Dendritic cell treated with granulocyte-macrophage colony-stimulating factor and Interleukin-4, amounts not matched to agents 40 ng/mL and 50 ng/mL, for 4 days (primary cell): ENCODE measurements around the gene ATP23.

Source experiments
- H3K27ac Mint-ChIP-seq: one replicate; pipeline ENCODE4 v1.8.0; 2022; ENCODE audit warnings: mild to moderate bottlenecking, mixed read lengths
- H3K27me3 Mint-ChIP-seq: one replicate; pipeline ENCODE4 v1.8.0; 2022; ENCODE audit warnings: mild to moderate bottlenecking, mixed read lengths
- H3K36me3 Mint-ChIP-seq: one replicate; pipeline ENCODE4 v1.8.0; 2022; ENCODE audit warnings: low read depth, mixed read lengths
- H3K4me1 Mint-ChIP-seq: one replicate; pipeline ENCODE4 v1.8.0; 2022; ENCODE audit warnings: low read depth, mixed read lengths
- H3K4me3 Mint-ChIP-seq: one replicate; pipeline ENCODE4 v1.8.0; 2022; ENCODE audit warnings: mild to moderate bottlenecking, moderate library complexity, mixed read lengths
- H3K9me3 Mint-ChIP-seq: one replicate; pipeline ENCODE4 v1.8.0; 2022; ENCODE audit warnings: mixed read lengths
- intact Hi-C: fragments of 100-400 bp; cut with micrococcal nuclease; formaldehyde crosslinking; loops from one replicate; pipeline ENCODE4 v1.15.0; 2022

The ATP23 gene

DNA sequence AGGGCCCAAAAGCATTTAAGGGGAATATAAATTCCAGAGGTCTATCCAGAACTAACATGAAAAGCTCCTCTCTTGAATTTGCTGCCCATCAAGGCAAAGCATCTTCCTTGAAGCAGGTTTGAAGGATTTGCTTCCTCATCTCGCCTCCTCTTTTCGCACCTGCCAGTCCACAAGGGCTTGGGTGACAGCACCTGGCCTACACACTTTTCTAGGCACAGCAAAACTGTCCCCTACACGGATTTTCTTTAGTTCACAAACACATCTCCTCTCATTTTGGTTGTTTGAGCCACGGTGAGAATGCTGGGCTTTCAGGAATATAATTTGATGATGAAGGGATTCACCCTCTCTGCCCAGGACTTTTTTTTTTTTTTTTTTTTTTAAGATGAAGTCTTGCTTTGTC lies 36.9 kb upstream of the ATP23 start:
- H3K36me3 Mint-ChIP-seq = no peaks in the 10 kb centered on the region
- intact Hi-C loops = loop anchor here (10.0 kb wide), 1 partner anchor 320 kb away; no protein-coding TSS in a partner anchor
- no peak overlapping the region for H3K27ac Mint-ChIP-seq
- H3K4me1 Mint-ChIP-seq = peaks cover 6% of the 10 kb centered on the region
- H3K27me3 Mint-ChIP-seq = peaks cover 8% of the 10 kb centered on the region
- H3K9me3 Mint-ChIP-seq = no peaks in the 10 kb centered on the region
- H3K4me3 Mint-ChIP-seq = no peak overlapping the region

DNA sequence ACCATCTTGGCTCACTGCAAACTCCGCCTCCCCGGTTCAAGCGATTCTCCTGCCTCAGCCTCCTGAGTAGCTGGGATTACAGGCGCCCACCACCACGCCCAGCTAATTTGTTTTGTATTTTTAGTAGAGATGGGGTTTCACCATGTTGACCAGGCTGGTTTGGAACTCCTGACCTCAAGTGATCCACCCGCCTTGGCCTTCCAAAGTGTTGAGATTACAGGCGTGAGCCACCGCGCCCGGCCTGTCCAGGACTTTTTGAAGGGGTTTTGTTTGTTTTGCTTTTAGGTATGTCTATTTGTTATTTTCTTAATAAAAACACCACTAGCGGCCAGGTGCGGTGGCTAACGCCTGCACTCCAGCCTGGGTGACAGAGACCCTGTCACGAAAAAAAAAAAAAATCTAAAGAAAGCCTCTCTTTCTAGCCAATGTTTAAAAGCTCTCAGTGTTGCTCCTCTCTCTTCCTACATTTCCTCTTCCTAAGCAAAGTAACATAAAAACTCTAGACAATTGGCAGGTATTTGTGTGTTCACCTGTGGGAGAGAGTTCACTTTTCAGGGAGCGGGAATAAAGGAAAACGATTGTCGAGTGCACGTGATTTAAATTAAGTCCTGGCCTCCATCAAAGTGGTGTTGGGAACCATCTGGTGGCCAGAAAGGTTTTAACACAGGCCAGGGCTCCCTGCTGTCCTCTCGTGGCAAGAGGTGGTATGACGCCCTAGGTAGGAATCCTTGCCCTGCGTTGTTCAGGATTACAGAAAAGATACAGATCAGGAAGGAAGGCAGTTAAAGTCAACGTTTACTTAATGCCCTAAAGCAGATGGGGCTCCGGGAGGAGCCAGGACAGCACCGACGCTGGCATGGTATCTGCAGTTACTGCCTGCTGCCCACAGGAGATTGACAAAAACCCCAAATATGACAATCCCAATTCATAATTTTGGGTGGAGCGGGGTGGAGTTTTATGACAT lies 36.2 kb upstream of the ATP23 start:
- H3K4me3 Mint-ChIP-seq = no peak overlapping the region
- peaks cover 6% of the 10 kb centered on the region for H3K4me1 Mint-ChIP-seq
- H3K27ac Mint-ChIP-seq = no peak overlapping the region
- H3K9me3 Mint-ChIP-seq = no peaks in the 10 kb centered on the region
- H3K27me3 Mint-ChIP-seq = peaks cover 8% of the 10 kb centered on the region
- intact Hi-C loops = loop anchor here (1.0 to 10.0 kb wide), 2 partner anchors 74 to 320 kb away; no protein-coding TSS in a partner anchor
- no peaks in the 10 kb centered on the region for H3K36me3 Mint-ChIP-seq

DNA sequence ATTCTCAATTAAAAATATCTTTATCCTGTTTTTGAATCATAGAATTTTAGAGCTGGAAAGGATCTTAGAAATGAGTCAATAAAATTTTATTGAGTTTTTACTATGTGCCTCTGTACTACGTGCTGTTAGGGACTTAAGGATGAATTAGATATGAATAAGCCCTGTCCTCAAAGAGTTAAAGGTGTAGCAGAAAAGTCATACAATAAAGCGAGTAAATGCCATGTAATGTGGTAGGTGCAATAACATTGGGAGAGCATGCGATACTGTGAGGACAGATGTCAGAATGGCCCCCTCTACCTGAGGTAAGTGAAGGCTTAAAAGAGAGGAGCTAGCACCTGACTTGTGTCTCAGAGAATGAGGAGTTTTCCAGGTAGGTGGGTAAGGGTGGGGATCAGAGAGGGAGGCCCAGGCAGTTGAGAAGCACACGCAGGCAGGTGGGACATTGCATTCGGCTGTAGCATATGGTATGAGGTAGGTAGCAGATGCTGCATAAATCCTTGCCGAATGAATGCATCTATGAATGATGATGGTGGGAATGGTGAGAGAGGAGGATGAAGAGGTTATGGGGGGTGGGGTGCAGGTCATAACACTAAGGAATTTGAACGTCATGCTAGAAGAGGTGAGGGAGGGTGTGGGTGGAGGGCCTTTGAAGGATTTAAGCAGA lies 35.4 kb upstream of the ATP23 start:
- H3K4me1 Mint-ChIP-seq = peaks cover 6% of the 10 kb centered on the region
- no peak overlapping the region for H3K27ac Mint-ChIP-seq

DNA sequence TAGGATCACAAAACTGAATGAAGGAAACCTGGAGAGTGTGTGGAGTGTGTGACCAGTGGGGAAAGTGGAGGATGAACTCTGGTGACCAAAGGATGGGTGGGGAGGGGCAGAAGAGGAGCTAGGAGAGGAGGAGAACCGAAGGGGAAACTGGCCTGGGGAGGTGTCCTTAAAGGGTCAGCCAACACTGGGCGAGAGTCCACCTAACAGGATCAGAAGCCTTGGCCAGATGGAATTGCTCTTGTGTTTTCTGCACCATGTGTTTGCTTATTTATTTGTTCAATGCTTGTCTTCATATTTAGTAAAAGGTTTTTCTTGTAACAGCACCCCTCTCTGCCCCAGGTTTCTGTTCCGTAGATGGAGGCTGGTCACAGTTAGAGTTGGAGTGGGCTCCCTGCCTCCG lies 34.5 kb upstream of the ATP23 start:
- Mint-ChIP-seq H3K4me3 (no peak overlapping the region), H3K9me3 (no peaks in the 10 kb centered on the region), H3K27me3 (peaks cover 8% of the 10 kb centered on the region), H3K27ac (no peak overlapping the region), H3K36me3 (no peaks in the 10 kb centered on the region), H3K4me1 (peaks cover 6% of the 10 kb centered on the region)
- intact Hi-C loops = loop anchor here (10.0 kb wide), 1 partner anchor 322 kb away; no protein-coding TSS in a partner anchor

More for the DNA sequence above, 35.4 kb upstream of the ATP23 start:
- no peaks in the 10 kb centered on the region for H3K9me3 Mint-ChIP-seq
- intact Hi-C loops = loop anchor here (1.0 to 10.0 kb wide), 2 partner anchors 75 to 321 kb away; no protein-coding TSS in a partner anchor
- H3K27me3 Mint-ChIP-seq = peaks cover 8% of the 10 kb centered on the region
- H3K4me3 Mint-ChIP-seq = no peak overlapping the region
- no peaks in the 10 kb centered on the region for H3K36me3 Mint-ChIP-seq

- H3K4me1 Mint-ChIP-seq = peaks cover 6% of the 10 kb centered on the region
- H3K36me3 Mint-ChIP-seq = no peaks in the 10 kb centered on the region
- H3K9me3 Mint-ChIP-seq = no peaks in the 10 kb centered on the region
- H3K27me3 Mint-ChIP-seq = peaks cover 8% of the 10 kb centered on the region
- H3K4me3 Mint-ChIP-seq = no peak overlapping the region
- no peak overlapping the region for H3K27ac Mint-ChIP-seq
- intact Hi-C loops = loop anchor here (10.0 kb wide), 1 partner anchor 322 kb away; no protein-coding TSS in a partner anchor
Observed at GRCh38 chr12:57907281-57907680, 34.1 kb upstream of the ATP23 start.

- no peak overlapping the region for H3K4me3 Mint-ChIP-seq
- intact Hi-C loops = loop anchor here (10.0 kb wide), 1 partner anchor 324 kb away; no protein-coding TSS in a partner anchor
- peaks cover 8% of the 10 kb centered on the region for H3K27me3 Mint-ChIP-seq
- no peaks in the 10 kb centered on the region for H3K36me3 Mint-ChIP-seq
- no peaks in the 10 kb centered on the region for H3K9me3 Mint-ChIP-seq
- H3K4me1 Mint-ChIP-seq = peaks cover 6% of the 10 kb centered on the region
- H3K27ac Mint-ChIP-seq = no peak overlapping the region
Observed at GRCh38 chr12:57908511-57908910, 32.9 kb upstream of the ATP23 start.

DNA sequence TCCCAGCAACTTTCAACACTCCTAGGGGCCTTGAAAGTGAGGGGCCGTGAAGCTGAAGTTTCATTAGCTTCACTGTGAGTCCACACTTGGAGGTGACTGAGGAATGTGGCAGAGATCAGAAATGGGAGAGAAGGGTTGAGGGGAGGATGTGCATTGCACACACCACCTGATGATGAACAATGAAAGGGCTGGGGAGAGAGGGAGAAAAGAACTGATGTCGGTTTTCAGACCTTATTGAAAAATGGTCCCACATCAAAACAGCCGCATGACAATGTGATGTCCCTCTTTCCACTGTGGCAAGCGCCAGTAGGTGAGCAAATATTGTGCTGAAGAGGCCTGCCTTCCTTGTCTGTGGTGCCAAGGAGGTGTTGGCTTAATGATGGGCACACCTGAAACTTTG lies 32.3 kb upstream of the ATP23 start:
- Mint-ChIP-seq H3K9me3 (no peaks in the 10 kb centered on the region), H3K4me3 (no peak overlapping the region), H3K27me3 (peaks cover 8% of the 10 kb centered on the region), H3K4me1 (peaks cover 6% of the 10 kb centered on the region), H3K27ac (no peak overlapping the region), H3K36me3 (no peaks in the 10 kb centered on the region)
- intact Hi-C loops = loop anchor here (10.0 kb wide), 1 partner anchor 324 kb away; no protein-coding TSS in a partner anchor

DNA sequence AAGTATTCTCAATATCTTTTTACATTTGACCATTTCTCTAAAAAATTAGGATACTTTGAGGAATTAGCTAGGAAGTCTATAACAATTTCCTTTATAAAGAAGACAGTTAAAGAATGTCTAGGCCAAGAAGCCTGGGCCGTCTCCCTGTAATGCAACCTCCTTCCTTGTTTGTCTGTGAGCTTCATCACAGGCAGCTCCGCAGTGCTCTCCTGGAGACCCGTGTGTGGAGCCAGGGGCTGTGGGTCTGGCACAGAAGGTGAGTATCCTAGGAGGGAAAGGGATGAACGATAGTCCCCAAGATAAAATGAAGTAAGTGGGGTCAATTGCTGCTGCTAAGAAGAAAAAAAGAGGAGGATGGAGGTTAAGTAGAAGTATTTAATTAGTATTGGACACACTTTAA lies 31.8 kb upstream of the ATP23 start:
- Mint-ChIP-seq H3K27ac (no peak overlapping the region), H3K27me3 (peaks cover 10% of the 10 kb centered on the region), H3K4me3 (no peak overlapping the region), H3K36me3 (no peaks in the 10 kb centered on the region), H3K4me1 (peaks cover 6% of the 10 kb centered on the region), H3K9me3 (no peaks in the 10 kb centered on the region)
- intact Hi-C loops = loop anchor here (10.0 kb wide), 1 partner anchor 325 kb away; no protein-coding TSS in a partner anchor

DNA sequence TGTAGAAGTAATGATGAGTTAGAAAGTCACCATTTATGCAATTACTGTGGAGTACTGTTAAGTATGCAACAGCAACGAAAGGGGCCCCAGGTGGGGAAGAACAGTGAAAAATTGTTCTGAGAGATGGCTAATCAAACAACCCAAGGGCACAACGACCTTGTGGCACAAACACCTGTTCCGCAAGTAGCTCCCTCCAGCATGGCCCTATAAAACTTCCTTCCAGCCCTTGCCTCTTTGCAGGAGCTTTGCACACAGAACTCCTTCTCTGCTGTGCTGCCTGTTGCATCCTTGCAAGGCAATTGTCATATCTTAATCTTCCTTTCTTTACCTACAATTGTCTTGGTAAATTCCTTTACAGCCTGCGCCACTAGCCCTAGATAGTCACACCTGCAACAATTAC lies 23.2 kb upstream of the ATP23 start:
- Mint-ChIP-seq H3K36me3 (no peaks in the 10 kb centered on the region), H3K27ac (no peak overlapping the region), H3K4me3 (no peak overlapping the region), H3K9me3 (no peaks in the 10 kb centered on the region), H3K27me3 (peaks cover 2% of the 10 kb centered on the region), H3K4me1 (peaks cover 6% of the 10 kb centered on the region)
- intact Hi-C loops = no loop called here

GRCh38 chr12:57927086-57927485 lies 14.3 kb upstream of the ATP23 start:
- Mint-ChIP-seq H3K36me3 (no peaks in the 10 kb centered on the region), H3K4me3 (no peak overlapping the region), H3K4me1 (no peaks in the 10 kb centered on the region), H3K27me3 (no peaks in the 10 kb centered on the region), H3K9me3 (no peaks in the 10 kb centered on the region), H3K27ac (no peak overlapping the region)
- intact Hi-C loops = no loop called here

GRCh38 chr12:57929092-57929830 lies 12.1 kb upstream of the ATP23 start:
- no peak overlapping the region for H3K27ac Mint-ChIP-seq
- peaks cover 2% of the 10 kb centered on the region for H3K4me1 Mint-ChIP-seq
- H3K36me3 Mint-ChIP-seq = no peaks in the 10 kb centered on the region
- no peak overlapping the region for H3K4me3 Mint-ChIP-seq
- no peaks in the 10 kb centered on the region for H3K9me3 Mint-ChIP-seq
- no peaks in the 10 kb centered on the region for H3K27me3 Mint-ChIP-seq
- intact Hi-C loops = no loop called here

GRCh38 chr12:57934819-57935218 lies 6.5 kb upstream of the ATP23 start:
- intact Hi-C loops = no loop called here

GRCh38 chr12:57935331-57935730 lies 6.0 kb upstream of the ATP23 start:
- Mint-ChIP-seq H3K4me1 (peaks cover 34% of the 10 kb centered on the region), H3K27me3 (no peaks in the 10 kb centered on the region), H3K36me3 (no peaks in the 10 kb centered on the region), H3K9me3 (no peaks in the 10 kb centered on the region), H3K4me3 (peak overlapping the region; percentile 85), H3K27ac (peak overlapping the region; percentile 96)
- intact Hi-C loops = no loop called here

More at GRCh38 chr12:57934819-57935218, 6.5 kb upstream of the ATP23 start:
- H3K27ac Mint-ChIP-seq = peak overlapping the region; percentile 96
- H3K9me3 Mint-ChIP-seq = no peaks in the 10 kb centered on the region
- no peaks in the 10 kb centered on the region for H3K27me3 Mint-ChIP-seq
- no peak overlapping the region for H3K4me3 Mint-ChIP-seq
- H3K4me1 Mint-ChIP-seq = peaks cover 33% of the 10 kb centered on the region
- H3K36me3 Mint-ChIP-seq = no peaks in the 10 kb centered on the region
